Neural cell (in vitro differentiated cells): ENCODE results near the gene TRAF5. TPM values are rescaled to one million over a fixed set of nuclear protein-coding genes. Genes with fewer than 3 reads are reported as not detected.
"Not testable (repeated sequence)": the region's sequence is repeated elsewhere in the genome, so short reads cannot be mapped to it uniquely, and the experiment has no call there.

Source experiments
- H2AFZ ChIP-seq: fragments of 200-600, 300-800 bp; sonication (generic), shearing (Covaris generic); 2 replicates; pipeline ENCODE4 v1.6.0; 2014; ENCODE audit warnings: low read depth, mild to moderate bottlenecking, antibody characterized with exemption, low read length, moderate library complexity
- H3F3A ChIP-seq: fragments of 200-600 bp; shearing (Covaris generic); 2 replicates; pipeline ENCODE4 v1.6.1; 2016; ENCODE audit warnings: mild to moderate bottlenecking, moderate library complexity, mixed read lengths, antibody characterized with exemption, low read length; ENCODE audit not compliant: insufficient read depth, poor library complexity, severe bottlenecking
- H3K27ac ChIP-seq: fragments of 200-600, 300-800 bp; sonication (generic), shearing (Covaris generic); 2 replicates; pipeline ENCODE4 v1.5.1; 2014; ENCODE audit warnings: mild to moderate bottlenecking, low read length, moderate library complexity
- H3K27me3 ChIP-seq: fragments of 300-800, 200-600 bp; sonication (generic), shearing (Covaris generic); 2 replicates; pipeline ENCODE4 v1.6.0; 2014; ENCODE audit warnings: mild to moderate bottlenecking, low read depth, low read length, moderate library complexity; ENCODE audit not compliant: insufficient read depth
- H3K36me3 ChIP-seq: fragments of 300-800, 200-600 bp; sonication (generic), shearing (Covaris generic); 2 replicates; pipeline ENCODE4 v1.5.1; 2014; ENCODE audit warnings: mild to moderate bottlenecking, antibody characterized with exemption, low read length, moderate library complexity; ENCODE audit not compliant: insufficient read depth
- H3K4me2 ChIP-seq: fragments of 300-800, 200-600 bp; sonication (generic), shearing (Covaris generic); 2 replicates; pipeline ENCODE4 v1.6.0; 2014; ENCODE audit warnings: mild to moderate bottlenecking, low read length
- H3K4me3 ChIP-seq: fragments of 300-800, 200-600 bp; sonication (generic), shearing (Covaris generic); 2 replicates; pipeline ENCODE4 v1.5.1; 2014; ENCODE audit warnings: mild to moderate bottlenecking, low read length, moderate library complexity
- H3K79me2 ChIP-seq: fragments of 200-600 bp; shearing (Covaris generic); replicated peaks from 2 replicates; pipeline ENCODE4 v1.6.0; 2014; ENCODE audit warnings: mild to moderate bottlenecking, low read length, moderate library complexity; ENCODE audit not compliant: insufficient read depth
- H3K9ac ChIP-seq: fragments of 300-800, 200-600 bp; sonication (generic), shearing (Covaris generic); 2 replicates; pipeline ENCODE4 v1.6.1; 2016; ENCODE audit warnings: mild to moderate bottlenecking, low read length, mixed read lengths
- H3K9me2 ChIP-seq: fragments of 200-600 bp; shearing (Covaris generic); 2 replicates; pipeline ENCODE4 v1.6.1; 2016; ENCODE audit warnings: mild to moderate bottlenecking, low read length, mixed read lengths; ENCODE audit not compliant: insufficient read depth
- H3K9me3 ChIP-seq: fragments of 200-600, 300-800 bp; sonication (generic), shearing (Covaris generic); 2 replicates; pipeline ENCODE4 v1.6.1; 2016; ENCODE audit warnings: mild to moderate bottlenecking, mixed run types, low read length, moderate library complexity, mixed read lengths
- H4K20me1 ChIP-seq: fragments of 200-600 bp; shearing (Covaris generic); 2 replicates; pipeline ENCODE4 v1.6.1; 2016; ENCODE audit warnings: mild to moderate bottlenecking, mixed run types; ENCODE audit not compliant: insufficient read depth
- EP300 ChIP-seq: fragments of 450-650 bp; conservative IDR thresholded peaks from 2 replicates; pipeline ENCODE4 v1.6.1; 2014; ENCODE audit warnings: antibody characterized with exemption, mild to moderate bottlenecking, moderate library complexity; ENCODE audit not compliant: poor library complexity, severe bottlenecking
- EZH2 ChIP-seq: fragments of 200-600, 300-800 bp; shearing (Covaris generic), sonication (generic); IDR thresholded peaks from 2 replicates; pipeline ENCODE4 v1.6.1; 2014; ENCODE audit warnings: antibody characterized with exemption, low read length, borderline replicate concordance, mild to moderate bottlenecking; ENCODE audit not compliant: insufficient read depth, poor library complexity, severe bottlenecking
- MXI1 ChIP-seq: fragments of 450-650 bp; conservative IDR thresholded peaks from 2 replicates; pipeline ENCODE4 v1.6.1; 2014; ENCODE audit warnings: antibody characterized with exemption, mild to moderate bottlenecking; ENCODE audit not compliant: poor library complexity, severe bottlenecking
- POLR2AphosphoS5 ChIP-seq: IDR thresholded peaks from 2 replicates; pipeline ENCODE4 v1.6.1; 2012
- RAD21 ChIP-seq: fragments of 450-650 bp; conservative IDR thresholded peaks from 2 replicates; pipeline ENCODE4 v1.6.1; 2014; ENCODE audit warnings: antibody characterized with exemption, mild to moderate bottlenecking, moderate library complexity
- REST ChIP-seq: IDR thresholded peaks from 2 replicates; pipeline ENCODE4 v1.6.1; 2012; ENCODE audit warnings: borderline replicate concordance
- SMC3 ChIP-seq: fragments of 450-650 bp; conservative IDR thresholded peaks from 2 replicates; pipeline ENCODE4 v1.6.1; 2014; ENCODE audit warnings: antibody characterized with exemption, mild to moderate bottlenecking, moderate library complexity; ENCODE audit not compliant: poor library complexity
- TAF1 ChIP-seq: IDR thresholded peaks from 2 replicates; pipeline ENCODE4 v1.6.1; 2012; ENCODE audit warnings: low read depth
- polyA plus RNA-seq: library from polyadenylated mRNA; depleted of rRNA; stranded (reverse); fragments of >200 nt; gene quantifications from 2 replicates; pipeline ENCODE4 v1.2.3, GENCODE V29; 2014
- TF ChIP-seq, protein P1 (sequence below): fragments of 450-650 bp; IDR thresholded peaks from 2 replicates; pipeline ENCODE4 v1.5.1; 2014; ENCODE audit warnings: antibody characterized with exemption, mild to moderate bottlenecking, moderate library complexity; ENCODE audit not compliant: poor library complexity, severe bottlenecking

TRAF5 gene
- polyA plus RNA-seq, 1 donor from 2014 or later, result 0.69 TPM

- Histone ChIP-seq H3K9me3 (no peaks in the 10 kb centered on the region), H3K9me2 (no peaks in the 10 kb centered on the region), H3F3A (no peaks in the 10 kb centered on the region), H3K9ac (no peak overlapping the region), H3K27me3 (peaks cover 9% of the 10 kb centered on the region), H3K4me3 (no peak overlapping the region), H3K27ac (no peak overlapping the region), H3K36me3 (no peaks in the 10 kb centered on the region), H3K79me2 (no peaks in the 10 kb centered on the region), H3K4me2 (no peak overlapping the region), H2AFZ (no peak overlapping the region), H4K20me1 (no peaks in the 10 kb centered on the region)
- TF ChIP-seq, protein P1, sequence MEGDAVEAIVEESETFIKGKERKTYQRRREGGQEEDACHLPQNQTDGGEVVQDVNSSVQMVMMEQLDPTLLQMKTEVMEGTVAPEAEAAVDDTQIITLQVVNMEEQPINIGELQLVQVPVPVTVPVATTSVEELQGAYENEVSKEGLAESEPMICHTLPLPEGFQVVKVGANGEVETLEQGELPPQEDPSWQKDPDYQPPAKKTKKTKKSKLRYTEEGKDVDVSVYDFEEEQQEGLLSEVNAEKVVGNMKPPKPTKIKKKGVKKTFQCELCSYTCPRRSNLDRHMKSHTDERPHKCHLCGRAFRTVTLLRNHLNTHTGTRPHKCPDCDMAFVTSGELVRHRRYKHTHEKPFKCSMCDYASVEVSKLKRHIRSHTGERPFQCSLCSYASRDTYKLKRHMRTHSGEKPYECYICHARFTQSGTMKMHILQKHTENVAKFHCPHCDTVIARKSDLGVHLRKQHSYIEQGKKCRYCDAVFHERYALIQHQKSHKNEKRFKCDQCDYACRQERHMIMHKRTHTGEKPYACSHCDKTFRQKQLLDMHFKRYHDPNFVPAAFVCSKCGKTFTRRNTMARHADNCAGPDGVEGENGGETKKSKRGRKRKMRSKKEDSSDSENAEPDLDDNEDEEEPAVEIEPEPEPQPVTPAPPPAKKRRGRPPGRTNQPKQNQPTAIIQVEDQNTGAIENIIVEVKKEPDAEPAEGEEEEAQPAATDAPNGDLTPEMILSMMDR, result no peak
- TF ChIP-seq EZH2 (no peak), EP300 (no peak), REST (no peak), TAF1 (no peak), MXI1 (no peak), RAD21 (no peak), SMC3 (no peak), POLR2AphosphoS5 (no peak)
Observed at GRCh38 chr1:211320980-211321379, 5.7 kb upstream of the TRAF5 start.

DNA sequence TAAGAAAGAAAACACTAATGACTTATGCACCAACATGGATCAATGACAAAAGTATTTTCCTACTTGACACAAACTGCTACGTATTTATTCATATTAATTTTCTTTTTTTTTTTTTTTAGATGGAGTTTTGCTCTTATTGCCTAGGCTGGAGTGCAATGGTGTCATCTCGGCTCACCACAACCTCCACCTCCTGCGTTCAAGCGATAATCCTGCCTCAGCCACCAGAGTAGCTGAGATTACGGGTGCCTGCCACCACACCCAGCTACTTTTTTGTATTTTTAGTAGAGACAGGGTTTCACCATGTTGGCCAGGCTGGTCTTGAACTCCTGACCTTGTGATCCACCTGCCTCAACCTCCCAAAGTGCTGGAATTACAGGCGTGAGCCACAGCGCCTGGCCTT lies 5.0 kb upstream of the TRAF5 start:
- not testable (repeated sequence) for H4K20me1 ChIP-seq, H3K9me2 ChIP-seq, H3K79me2 ChIP-seq

More for the DNA sequence above, 5.0 kb upstream of the TRAF5 start:
- H3K9me3 ChIP-seq, H3K4me3 ChIP-seq, H3K27ac ChIP-seq, H3K36me3 ChIP-seq, H3F3A ChIP-seq, H3K9ac ChIP-seq, H2AFZ ChIP-seq, H3K4me2 ChIP-seq: not testable (repeated sequence)
- peaks cover 15% of the 10 kb centered on the region for H3K27me3 ChIP-seq
